HCT116 (cell line): Measurements from ENCODE around the gene PAX6. TPM values are rescaled to one million over a fixed set of nuclear protein-coding genes. Genes with fewer than 3 reads are reported as not detected.

Experiments used
- ATAC-seq: fragments of 200-7000 bp; cut with Tn5 transposase; 2 replicates; pipeline ENCODE4 v1.9.1; 2020; ENCODE audit warnings: mild to moderate bottlenecking, moderate library complexity
- BruUV-seq: library from RNA; stranded (reverse); fragments of 400-500 nt; replicated peaks from 2 replicates; lab custom pipeline; 2021; lab: Mats Ljungman, UMichigan
- CTCF ChIA-PET: fragments of 300-600 bp; sonication (Branson Sonifier 250); formaldehyde crosslinking; loops from one replicate; lab custom pipeline; 2021; ENCODE audit warnings: antibody characterized with exemption; lab: Charles Lee
- POLR2A ChIA-PET: fragments of 300-600, 350-600 bp; sonication (Branson Sonifier 250); formaldehyde crosslinking; loops from one replicate; lab custom pipeline; 2021; ENCODE audit warnings: antibody characterized with exemption; lab: Charles Lee
- RAD21 ChIA-PET, 2 experiments: fragments of 300-600 bp; sonication (Branson Sonifier 250); formaldehyde crosslinking; loops; one replicate each; lab custom pipeline; 2023; ENCODE audit warnings: low total read pairs in 2 of 2; ENCODE audit not compliant: uncharacterized antibody in 2 of 2, unreplicated experiment in 2 of 2, low non-redundant PET in 1 of 2; lab: Charles Lee
- DNase-seq: peaks from one replicate; pipeline ENCODE4 v3.0.0-alpha.2; 2010; ENCODE audit warnings: low read depth, low spot score
- H2AFZ ChIP-seq: fragments of 200-600 bp; shearing (Covaris generic), sonication (generic); 2 replicates; pipeline ENCODE4 v1.6.1; 2017; ENCODE audit warnings: low read depth, mixed run types, mixed read lengths, antibody characterized with exemption, low read length; ENCODE audit not compliant: poor library complexity, severe bottlenecking
- H3K27ac ChIP-seq: 2 replicates; pipeline ENCODE4 v1.5.1; 2012; ENCODE audit warnings: low read depth, low read length
- H3K27me3 ChIP-seq: fragments of 200-600 bp; sonication (generic); 2 replicates; pipeline ENCODE4 v1.6.1; 2016; ENCODE audit warnings: mixed run types, low read length, mixed read lengths; ENCODE audit not compliant: insufficient read depth
- H3K36me3 ChIP-seq, 2 experiments: fragments of 200-500 bp in 1 of 2; fragments of 200-600 bp in 1 of 2; sonication (Bioruptor generic) in 1 of 2; sonication (generic) in 1 of 2; 2 replicates each; pipeline versions ENCODE4 v1.5.1 to v1.6.1; 2014 to 2016; ENCODE audit warnings: low read length in 2 of 2, inconsistent platforms in 1 of 2, mixed read lengths in 1 of 2, mixed run types in 1 of 2; ENCODE audit not compliant: insufficient read depth in 2 of 2, control insufficient read depth in 1 of 2
- H3K4me1 ChIP-seq, 2 experiments: fragments of 200-600 bp in 1 of 2; sonication (generic) in 1 of 2; 2 replicates each; pipeline versions ENCODE4 v1.5.1 to v1.6.1; 2012 to 2017; ENCODE audit warnings: low read length in 2 of 2, inconsistent platforms in 1 of 2, mild to moderate bottlenecking in 1 of 2, mixed read lengths in 1 of 2, mixed run types in 1 of 2, moderate library complexity in 1 of 2; ENCODE audit not compliant: insufficient read depth in 2 of 2, control insufficient read depth in 1 of 2
- H3K4me2 ChIP-seq: fragments of 200-600 bp; sonication (generic); 2 replicates; pipeline ENCODE4 v1.6.1; 2017; ENCODE audit warnings: mixed run types, low read length, mixed read lengths
- H3K4me3 ChIP-seq, 2 experiments: fragments of 200-600 bp in 1 of 2; sonication (generic) in 1 of 2; replicated peaks in 1 of 2; 2 replicates each; pipeline ENCODE4 v1.5.1; 2011 to 2016; ENCODE audit warnings: low read length in 2 of 2, control low read depth in 1 of 2, low read depth in 1 of 2, mild to moderate bottlenecking in 1 of 2, mixed read lengths in 1 of 2, mixed run types in 1 of 2
- H3K79me2 ChIP-seq: fragments of 200-600 bp; sonication (generic); 2 replicates; pipeline ENCODE4 v1.6.1; 2017; ENCODE audit warnings: mild to moderate bottlenecking, mixed run types, low read length, moderate library complexity, mixed read lengths; ENCODE audit not compliant: insufficient read depth
- H3K9ac ChIP-seq: fragments of 200-600 bp; sonication (generic); 2 replicates; pipeline ENCODE4 v1.6.1; 2016; ENCODE audit warnings: low read length, mixed read lengths
- H3K9me2 ChIP-seq: fragments of 200-600 bp; sonication (generic), shearing (Covaris generic); 2 replicates; pipeline ENCODE4 v1.6.1; 2017; ENCODE audit warnings: mixed run types, mild to moderate bottlenecking, moderate library complexity; ENCODE audit not compliant: insufficient read depth
- H3K9me3 ChIP-seq, 2 experiments: fragments of 200-500 bp in 1 of 2; fragments of 200-600 bp in 1 of 2; sonication (Bioruptor generic) in 1 of 2; sonication (generic) in 1 of 2; 2 replicates each; pipeline ENCODE4 v1.6.1; 2014 to 2017; ENCODE audit warnings: low read length in 2 of 2, mixed read lengths in 2 of 2, inconsistent platforms in 1 of 2, low read depth in 1 of 2, mild to moderate bottlenecking in 1 of 2, mixed run types in 1 of 2, moderate library complexity in 1 of 2; ENCODE audit not compliant: control insufficient read depth in 1 of 2, insufficient read depth in 1 of 2
- H4K20me1 ChIP-seq: fragments of 200-600 bp; sonication (generic), shearing (Covaris generic); 2 replicates; pipeline ENCODE4 v1.6.1; 2017; ENCODE audit warnings: mixed run types, mild to moderate bottlenecking, moderate library complexity; ENCODE audit not compliant: insufficient read depth
- ATF3 ChIP-seq: IDR thresholded peaks from 2 replicates; pipeline ENCODE4 v1.6.1; 2012
- EGR1 ChIP-seq: IDR thresholded peaks from 2 replicates; pipeline ENCODE4 v1.6.1; 2012; ENCODE audit warnings: low read depth
- EZH2phosphoT487 ChIP-seq: fragments of 200-600 bp; IDR thresholded peaks from 2 replicates; pipeline ENCODE4 v1.6.1; 2018; ENCODE audit warnings: antibody characterized with exemption, borderline replicate concordance
- ZFX ChIP-seq: fragments of 450-650 bp; IDR thresholded peaks from 2 replicates; pipeline ENCODE4 v1.6.1; 2017
- intact Hi-C: fragments of 100-400 bp; cut with micrococcal nuclease; formaldehyde crosslinking; loops from 2 replicates; pipeline ENCODE4 v1.10.0; 2022
- total RNA-seq: library from RNA; stranded (reverse); gene quantifications from one replicate; pipeline ENCODE4 v1.2.1, GENCODE V29; 2021; ENCODE audit not compliant: unreplicated experiment
- TF ChIP-seq, protein P1 (sequence below): IDR thresholded peaks from 2 replicates; pipeline ENCODE4 v1.6.1; 2012
- TF ChIP-seq, protein P2 (sequence below): IDR thresholded peaks from 2 replicates; pipeline ENCODE4 v1.6.1; 2011; ENCODE audit warnings: mild to moderate bottlenecking, low read length, moderate library complexity; ENCODE audit not compliant: insufficient replicate concordance; ENCODE audit errors: extremely low read depth

Gene PAX6
- total RNA-seq, 1 experiment from 2014 or later, result 5.3 TPM

- Histone ChIP-seq H3K4me2 (no peak overlapping the region), H3K4me1 (no peaks in the 10 kb centered on the region), H2AFZ (no peak overlapping the region), H3K27me3 (no peaks in the 10 kb centered on the region), H3K9ac (no peak overlapping the region), H3K9me2 (no peaks in the 10 kb centered on the region), H3K79me2 (no peaks in the 10 kb centered on the region), H3K4me3 (no peak overlapping the region), H3K9me3 (no peaks in the 10 kb centered on the region), H3K27ac (no peak overlapping the region), H3K36me3 (no peaks in the 10 kb centered on the region), H4K20me1 (no peaks in the 10 kb centered on the region)
- ChIA-PET POLR2A (no interaction called here), RAD21 (no interaction called here), CTCF (no interaction called here)
- BruUV-seq, result no TSS peak
- TF ChIP-seq ZFX (no peak), ATF3 (no peak), EGR1 (no peak), EZH2phosphoT487 (no peak)
- TF ChIP-seq, protein P1, sequence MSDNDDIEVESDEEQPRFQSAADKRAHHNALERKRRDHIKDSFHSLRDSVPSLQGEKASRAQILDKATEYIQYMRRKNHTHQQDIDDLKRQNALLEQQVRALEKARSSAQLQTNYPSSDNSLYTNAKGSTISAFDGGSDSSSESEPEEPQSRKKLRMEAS, result no peak
- TF ChIP-seq, protein P2, sequence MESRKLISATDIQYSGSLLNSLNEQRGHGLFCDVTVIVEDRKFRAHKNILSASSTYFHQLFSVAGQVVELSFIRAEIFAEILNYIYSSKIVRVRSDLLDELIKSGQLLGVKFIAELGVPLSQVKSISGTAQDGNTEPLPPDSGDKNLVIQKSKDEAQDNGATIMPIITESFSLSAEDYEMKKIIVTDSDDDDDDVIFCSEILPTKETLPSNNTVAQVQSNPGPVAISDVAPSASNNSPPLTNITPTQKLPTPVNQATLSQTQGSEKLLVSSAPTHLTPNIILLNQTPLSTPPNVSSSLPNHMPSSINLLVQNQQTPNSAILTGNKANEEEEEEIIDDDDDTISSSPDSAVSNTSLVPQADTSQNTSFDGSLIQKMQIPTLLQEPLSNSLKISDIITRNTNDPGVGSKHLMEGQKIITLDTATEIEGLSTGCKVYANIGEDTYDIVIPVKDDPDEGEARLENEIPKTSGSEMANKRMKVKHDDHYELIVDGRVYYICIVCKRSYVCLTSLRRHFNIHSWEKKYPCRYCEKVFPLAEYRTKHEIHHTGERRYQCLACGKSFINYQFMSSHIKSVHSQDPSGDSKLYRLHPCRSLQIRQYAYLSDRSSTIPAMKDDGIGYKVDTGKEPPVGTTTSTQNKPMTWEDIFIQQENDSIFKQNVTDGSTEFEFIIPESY, result no peak
- ATAC-seq (no peak), DNase-seq (no peak)
- intact Hi-C loops, result no loop called here
Measured at GRCh38 chr11:31824879-31825837, 14.0 kb upstream of the PAX6 start.
